GM19372 (cell line): ENCODE results near the gene PAQR4.
"Not testable (repeated sequence)": the region's sequence is repeated elsewhere in the genome, so short reads cannot be mapped to it uniquely, and the experiment has no call there.

ENCODE experiments used
- ATAC-seq: cut with Tn5 transposase; IDR thresholded peaks from one replicate; pipeline ENCODE4 v1.9.1; 2021; ENCODE audit warnings: mild to moderate bottlenecking, low read depth, moderate library complexity; ENCODE audit not compliant: unreplicated experiment

Gene PAQR4

DNA sequence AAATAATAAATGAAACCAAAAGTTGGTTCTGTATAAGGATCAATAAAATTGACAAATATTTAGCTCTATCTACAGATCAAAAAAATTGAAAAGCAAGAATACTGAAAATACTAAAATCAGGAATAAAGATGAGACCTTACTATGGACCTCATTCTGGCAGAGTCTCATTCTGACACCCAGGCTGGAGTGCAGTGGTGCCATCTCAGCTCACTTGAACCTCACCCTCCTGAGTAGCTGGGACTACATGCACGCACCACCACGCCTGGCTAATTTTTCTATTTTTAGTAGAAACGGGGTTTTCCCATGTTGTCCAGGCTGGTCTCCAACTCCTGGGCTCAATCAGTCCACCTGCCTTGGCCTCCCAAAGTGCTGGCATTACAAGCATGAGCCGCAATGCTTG lies 27.1 kb upstream of the PAQR4 start:
- no peak for ATAC-seq

DNA sequence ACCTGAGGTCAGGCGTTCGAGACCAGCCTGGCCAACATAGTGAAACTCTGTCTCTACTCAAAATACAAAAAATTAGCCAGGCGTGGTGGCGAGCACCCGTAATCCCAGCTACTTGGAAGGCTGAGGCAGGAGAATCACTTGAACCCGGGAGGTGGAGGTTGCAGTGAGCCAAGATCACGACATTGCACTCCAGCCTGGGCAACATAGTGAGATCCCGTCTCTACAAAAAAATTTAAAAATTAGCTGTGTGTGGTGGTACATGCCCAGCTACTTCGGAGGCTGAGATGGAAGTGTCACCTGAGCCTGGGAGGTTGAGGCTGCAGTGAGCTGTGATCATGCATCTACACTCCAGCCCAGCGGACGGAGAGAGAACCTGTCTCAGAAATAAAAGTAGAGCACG lies 25.4 kb upstream of the PAQR4 start:
- not testable (repeated sequence) for ATAC-seq

DNA sequence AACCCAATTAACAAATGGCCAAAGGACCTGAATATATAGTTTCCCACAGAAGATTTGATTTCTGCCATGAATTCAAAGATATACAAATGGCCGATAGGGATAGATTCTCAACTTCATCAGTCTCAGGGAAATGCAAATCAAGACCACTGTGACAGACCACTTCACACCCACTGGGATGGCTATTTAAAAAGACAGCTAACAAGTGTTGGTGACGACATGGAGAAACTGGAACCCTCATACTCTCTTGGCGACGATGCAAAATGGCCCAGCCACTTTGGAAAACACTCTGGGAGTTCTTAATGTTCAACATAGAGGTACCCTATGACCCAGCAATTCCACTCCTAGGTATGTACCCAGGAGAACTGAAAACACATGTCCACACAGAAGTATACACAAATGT lies 22.5 kb upstream of the PAQR4 start:
- ATAC-seq = no peak

DNA sequence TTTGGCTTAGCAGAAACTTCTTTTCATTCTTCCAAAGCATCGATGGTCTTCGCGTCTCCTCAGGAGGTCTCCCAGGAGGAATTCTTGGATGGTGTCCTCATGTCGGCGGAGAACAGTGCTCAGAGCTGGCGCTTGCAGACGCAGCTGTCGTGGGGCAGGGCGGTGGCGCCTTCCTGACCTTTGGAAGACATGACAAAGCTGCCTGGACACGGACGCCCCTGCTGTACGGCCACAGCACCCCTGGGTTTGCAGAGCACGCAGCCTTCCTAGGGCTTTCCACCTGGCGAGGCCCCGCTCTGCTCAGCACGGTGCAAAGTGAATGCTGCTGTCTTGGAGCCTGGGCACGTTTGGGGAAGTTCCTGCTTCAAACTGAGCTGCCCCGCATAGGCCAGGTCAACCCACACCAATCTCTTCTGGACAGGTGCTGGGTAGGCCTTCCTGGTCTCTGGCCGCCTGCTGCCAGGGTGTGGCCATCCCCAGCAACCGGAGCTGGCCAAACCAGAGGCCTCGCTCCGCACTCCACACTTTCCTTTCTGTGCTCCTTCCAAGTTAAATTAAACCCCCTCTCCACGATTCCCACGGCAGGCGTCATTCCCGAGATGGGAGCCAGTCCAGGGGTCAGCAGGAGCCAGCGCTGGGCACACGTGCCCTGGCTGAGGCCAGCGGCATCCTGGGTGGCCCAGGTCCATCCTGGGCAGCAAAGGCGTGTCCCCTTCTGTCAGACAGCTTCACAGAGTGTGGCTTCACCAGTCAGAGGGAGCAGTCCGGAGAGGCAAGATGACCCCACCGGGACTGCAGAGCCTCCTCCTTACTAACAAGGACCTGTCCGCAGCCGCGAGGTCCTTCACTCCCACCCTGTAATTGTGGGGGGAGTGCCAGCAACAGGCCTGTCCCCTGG lies 20.1 kb upstream of the PAQR4 start:
- no peak for ATAC-seq

DNA sequence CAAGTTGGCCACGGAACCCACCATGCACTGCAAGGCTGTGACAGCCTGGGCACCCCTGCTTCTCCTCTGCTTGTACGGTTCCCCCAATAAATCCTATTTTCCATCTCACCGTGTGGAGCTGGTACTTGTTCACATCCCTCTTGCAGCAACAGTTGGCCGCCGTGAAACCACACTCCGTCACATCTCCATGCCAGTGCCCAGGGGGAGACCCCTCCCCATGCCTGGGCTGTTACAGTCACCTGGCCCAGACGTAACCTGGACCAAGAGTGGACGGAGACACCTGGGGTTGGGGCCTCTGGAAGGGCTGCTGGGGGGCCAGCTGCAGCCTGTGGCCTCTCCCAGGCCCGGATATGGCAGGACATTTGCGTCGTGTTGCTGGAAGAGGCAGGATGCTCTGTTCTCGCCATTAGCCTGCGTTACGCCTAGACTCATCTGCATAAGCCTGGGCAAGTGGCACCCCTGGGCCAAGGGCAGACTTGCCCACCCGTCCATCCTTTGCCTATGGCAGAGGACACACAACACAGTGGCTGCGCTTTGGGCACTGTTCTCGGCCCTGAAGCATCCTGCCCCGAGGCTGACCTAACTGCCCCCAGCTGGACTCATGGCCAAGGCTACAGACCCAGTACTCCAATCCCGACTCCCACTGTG lies 19.3 kb upstream of the PAQR4 start:
- ATAC-seq = no peak

DNA sequence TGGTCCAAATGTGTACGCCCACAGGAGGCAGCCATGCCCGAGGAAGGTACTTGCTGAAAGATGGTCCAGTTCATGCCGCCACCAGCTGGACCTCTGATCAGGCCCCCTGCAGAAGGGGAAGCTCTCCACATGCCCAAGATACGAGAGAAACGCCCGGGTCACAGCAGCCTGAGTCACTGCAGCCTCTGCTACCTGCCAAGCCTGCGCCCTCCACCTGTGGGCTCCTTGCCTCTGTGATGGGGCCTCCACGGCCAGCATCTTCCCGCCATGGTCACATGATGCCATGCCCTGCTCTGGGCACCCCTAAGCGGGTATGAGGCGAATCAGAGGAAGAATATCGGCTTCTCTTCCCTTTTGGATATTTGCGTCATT lies 18.8 kb upstream of the PAQR4 start:
- no peak for ATAC-seq

DNA sequence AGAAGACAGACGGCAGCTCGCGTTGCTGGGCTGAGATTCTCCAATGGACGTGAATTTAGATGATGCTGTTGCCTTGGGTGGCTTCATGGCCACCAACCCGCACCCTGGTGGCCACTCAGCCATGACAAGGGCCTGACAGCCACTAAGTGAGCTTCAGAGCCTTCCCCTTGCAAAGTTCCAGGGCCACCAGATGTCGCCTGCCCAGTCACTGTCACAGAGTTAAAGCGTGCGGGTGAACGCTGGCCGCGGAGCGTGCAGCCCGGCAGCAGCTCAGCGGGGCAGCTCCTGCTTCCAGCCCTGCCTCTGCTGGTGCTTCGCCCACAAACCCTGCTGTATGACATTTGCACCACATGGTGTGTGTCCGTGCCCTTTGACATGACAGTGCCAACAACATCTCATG lies 18.4 kb upstream of the PAQR4 start:
- ATAC-seq = no peak

DNA sequence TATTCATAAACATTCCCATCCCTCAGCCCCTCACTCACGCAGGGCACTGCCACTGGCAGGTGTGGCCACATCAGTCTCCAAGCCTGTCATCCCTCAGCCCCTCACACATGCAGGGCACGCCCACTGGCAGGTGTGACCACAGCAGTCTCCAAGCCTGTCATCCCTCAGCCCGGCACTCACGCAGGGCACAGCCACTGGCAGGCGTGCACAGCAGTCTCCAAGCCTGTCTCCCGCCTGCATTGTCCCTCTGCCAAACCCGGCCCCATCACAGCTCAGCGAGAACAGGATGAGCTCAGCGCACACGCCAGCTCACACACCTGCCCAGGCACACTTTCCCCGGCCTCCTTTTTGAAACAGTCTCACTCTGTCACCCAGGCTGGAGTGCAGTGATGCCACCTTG lies 16.5 kb upstream of the PAQR4 start:
- no peak for ATAC-seq

DNA sequence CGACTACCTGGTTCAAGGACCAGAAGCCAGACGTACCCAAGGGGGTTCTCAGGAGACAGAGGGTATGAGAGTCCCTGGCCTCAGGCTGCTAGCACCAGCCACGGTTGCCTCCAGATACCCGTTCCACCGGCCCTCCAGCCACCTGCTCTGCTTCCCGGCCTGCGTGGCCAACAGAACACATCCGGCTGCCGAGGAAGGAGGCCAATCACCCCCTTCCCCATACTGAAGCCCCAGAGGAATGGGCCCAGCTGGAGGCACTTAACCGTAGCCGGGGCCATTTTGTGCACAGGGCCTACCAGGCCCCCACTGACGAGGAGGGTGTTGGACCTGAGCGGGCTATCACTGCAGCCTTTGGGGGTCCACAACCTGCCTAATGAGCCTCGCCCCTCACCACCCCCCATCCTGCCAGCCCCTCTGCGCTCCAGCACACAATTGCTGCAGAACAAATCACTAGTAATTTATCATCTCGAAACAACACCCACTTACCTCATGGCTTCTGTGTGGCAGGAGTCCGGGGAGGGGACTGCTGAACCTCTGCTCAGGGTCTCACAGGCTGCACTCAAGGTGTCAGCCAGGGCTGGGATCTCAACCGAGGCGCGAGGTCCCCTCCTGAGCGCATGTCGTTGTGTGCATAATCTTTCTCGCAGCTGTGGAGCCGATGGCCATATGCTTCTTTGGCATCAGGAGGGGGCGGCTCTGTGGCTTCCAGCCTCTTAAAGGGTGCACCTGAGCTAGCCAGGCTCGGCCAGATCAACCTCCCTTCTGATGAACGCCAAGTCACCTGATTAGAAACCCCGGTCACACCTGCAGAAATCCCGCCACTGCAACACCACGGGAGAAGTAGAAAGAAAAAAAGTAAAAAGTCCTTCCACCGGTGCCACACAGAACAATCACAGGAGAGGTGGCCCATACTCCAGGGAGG lies 15.2 kb upstream of the PAQR4 start:
- no peak for ATAC-seq

DNA sequence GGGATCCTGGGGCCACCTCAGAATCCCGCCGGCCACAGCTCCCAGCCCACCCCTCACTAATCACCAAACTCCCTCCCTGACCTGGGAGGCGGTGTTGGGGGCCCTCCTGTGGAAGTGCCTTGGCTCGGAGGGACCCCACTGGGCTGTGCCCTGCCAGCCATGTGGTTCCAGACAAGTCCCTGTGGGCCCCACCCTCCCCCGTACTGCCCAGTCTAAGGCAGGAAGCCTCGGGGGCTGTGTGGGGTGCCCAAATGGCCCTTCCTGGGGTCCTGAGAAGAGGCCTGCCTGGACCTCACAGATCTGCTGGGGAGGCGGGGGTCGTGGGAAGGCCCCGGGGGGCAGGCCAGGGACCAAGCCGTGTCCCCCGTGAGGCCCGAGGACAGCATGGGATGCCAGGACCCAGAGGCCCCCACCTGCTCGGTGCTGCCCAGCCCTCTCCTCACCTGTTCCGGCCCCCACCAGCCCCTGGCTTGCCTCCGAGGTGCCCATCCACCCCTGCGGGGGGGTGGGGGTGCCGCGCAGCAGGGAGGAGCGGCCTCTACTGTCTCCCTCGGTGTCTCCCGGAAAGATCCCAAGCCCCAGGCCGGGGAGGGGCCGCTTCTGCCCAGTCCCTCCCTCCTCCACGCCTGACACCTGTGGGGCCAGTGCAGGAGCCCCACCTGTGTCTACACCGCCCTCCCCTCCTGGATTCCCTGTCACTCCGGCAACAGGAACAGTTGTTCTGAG lies 14.3 kb upstream of the PAQR4 start:
- ATAC-seq = no peak

DNA sequence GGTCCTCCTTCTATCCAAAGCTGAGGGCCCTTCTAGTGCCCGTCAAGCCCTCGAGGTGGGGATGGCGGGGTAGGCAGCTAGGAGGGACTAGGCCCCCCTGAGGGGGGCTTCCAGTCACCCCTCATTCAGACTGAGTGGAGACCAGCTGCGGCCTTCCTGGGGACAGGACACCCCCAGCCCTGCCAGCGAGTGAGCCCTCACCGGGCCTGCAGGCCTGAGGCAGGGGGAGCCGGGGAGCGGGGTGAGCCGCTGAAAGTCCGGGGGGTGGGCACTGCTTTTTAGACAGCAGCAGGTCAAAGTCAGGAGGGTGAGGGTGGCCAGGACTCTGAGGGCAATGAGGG lies 13.7 kb upstream of the PAQR4 start:
- no peak for ATAC-seq

DNA sequence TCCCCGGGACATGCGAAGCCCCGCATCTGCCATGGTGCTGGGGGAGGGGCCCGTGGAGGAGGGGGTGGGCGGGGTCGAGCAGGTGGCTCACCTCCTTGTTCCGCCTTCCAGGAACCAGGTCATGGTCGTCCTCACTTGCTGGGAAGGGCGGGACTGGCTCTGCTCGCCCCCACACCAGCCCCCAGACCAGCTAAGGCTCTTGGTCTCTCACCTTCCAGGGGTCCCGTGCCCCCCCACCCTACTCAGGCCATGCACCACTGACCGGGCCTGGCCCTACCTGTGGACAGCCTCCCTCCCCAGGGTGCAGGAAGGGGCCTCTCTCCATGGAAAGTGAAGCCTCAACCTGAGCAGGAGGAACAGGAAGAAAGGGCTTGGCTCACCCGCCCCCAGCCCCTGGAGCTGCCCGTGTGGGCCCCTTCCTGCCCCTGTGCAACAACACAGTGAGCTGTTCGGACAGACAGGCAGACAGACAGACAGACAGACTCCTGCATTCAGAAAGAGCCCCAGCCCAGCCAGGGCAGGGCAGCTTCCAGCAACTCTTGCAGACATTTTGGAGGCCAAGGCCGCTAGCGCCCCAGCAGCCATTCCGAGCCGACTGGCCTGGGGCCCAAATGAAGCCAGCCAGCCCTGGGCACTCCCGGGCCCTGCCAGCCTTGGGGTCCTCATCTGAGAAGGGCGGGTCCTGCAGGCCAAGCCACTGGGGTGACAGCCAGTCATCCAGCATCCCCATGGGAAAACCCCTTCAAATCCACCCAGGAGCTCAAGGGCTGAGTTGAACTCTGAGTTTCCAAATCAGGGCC lies 13.2 kb upstream of the PAQR4 start:
- ATAC-seq = no peak

DNA sequence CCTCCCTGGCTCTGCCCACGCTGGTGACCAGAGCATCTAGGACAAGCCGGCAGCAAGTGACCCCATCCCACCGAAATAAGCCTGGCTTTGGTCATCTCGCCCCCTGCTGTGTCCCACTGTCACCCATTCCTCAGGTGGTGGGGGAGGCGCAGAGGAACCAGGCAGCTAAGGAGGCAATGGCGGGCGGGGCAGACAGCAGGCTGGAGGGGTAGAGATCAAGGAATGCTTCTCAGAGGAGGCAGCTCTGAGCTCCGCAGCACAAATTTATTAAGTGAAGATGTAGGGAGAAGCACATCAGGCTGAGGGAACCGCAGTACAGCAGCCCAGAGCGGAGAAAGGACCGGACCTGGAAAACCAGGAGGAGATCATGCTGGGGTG lies 12.6 kb upstream of the PAQR4 start:
- ATAC-seq = no peak

DNA sequence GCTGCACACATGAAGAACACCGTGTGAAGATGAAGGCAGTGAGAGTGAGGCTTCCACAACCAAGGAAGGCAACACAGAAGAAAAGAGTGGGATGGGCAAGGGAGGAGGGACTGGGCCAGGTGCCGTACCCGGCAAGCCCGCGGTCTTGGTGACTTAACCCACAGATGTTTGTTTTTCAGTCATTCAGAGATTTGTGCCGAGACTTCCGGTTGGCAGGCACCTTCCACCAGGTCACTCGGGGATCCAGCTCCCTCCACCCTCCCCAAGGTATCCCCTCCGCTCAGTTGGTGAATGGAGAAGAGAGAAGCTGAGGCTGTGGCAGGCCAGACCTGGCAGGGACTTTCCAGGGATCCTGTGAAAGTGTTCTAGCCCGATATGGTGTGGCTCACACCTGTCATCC lies 9.9 kb upstream of the PAQR4 start:
- no peak for ATAC-seq

DNA sequence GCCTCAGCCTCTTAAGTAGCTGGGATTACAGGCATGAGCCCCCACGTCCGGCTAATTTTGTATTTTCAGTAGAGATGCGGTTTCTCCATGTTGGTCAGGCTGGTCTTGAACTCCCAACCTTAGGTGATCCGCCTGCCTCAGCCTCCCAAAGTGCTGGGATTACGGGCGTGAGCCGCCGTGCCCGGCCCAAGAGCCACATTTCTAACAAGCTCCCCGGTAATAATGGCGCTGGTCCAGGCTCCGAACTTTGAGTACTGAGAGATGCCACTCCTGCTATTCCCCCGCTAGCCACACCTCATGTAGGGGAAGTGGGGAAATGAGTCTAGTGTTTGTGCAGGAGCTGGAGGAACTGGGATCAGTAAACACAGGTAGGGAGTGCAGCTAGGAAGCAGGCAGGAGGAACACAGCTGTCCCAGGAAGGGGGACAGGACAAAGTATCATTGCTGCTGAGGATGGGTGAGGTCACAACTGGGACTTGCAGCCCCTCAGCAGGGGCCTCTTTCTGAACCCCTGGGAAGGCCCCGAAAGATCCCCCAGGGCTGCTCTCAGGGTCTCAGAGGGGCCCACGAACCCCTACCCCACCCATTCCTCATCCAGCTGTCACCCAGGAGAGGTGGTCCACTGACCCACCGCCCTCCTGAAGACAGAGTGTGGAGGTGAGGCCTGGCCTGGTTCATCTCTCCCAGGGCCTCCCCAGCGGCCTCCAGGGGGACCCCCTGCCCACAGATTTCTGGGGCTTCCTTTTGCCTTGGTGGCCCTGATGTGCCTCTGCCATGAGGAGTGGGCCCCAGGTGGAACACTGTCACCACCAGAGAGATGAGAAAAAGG lies 8.8 kb upstream of the PAQR4 start:
- ATAC-seq = no peak

DNA sequence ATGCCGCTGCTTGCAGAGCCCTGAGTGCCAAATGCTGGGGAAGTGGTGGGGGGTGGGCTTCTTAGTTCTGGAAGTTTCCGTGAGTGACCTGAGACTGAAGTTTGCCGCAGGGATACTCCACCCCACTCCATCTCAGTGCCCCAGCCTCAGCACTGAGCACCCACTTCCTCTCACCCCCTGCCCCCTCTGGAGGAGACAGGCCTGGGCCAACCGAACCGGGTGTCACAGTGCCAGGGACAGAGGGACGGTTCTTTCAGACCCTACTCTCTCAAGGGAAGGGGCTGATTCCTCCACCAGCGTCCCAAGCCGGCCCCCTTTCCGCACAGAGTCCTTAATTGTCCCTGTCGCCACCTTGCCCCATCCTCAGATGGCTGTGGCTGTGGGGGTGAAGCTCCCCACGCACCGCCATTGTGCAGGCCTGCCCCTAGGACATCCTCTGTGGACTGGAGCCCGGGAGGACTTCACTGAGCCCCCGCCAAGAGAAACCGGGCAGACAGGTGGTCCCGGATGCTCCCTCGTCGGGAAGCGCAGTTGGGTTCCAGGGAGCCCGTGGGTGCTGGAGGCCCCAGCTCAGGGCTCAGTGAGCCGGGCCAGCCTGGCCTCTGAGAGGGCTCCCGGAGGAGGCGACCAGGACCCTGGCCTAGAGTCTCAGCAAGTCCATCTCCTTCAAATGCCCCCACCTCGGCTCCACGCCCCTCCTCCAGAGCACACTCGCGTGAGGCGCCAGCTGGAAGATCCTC lies 6.6 kb upstream of the PAQR4 start:
- ATAC-seq = no peak

DNA sequence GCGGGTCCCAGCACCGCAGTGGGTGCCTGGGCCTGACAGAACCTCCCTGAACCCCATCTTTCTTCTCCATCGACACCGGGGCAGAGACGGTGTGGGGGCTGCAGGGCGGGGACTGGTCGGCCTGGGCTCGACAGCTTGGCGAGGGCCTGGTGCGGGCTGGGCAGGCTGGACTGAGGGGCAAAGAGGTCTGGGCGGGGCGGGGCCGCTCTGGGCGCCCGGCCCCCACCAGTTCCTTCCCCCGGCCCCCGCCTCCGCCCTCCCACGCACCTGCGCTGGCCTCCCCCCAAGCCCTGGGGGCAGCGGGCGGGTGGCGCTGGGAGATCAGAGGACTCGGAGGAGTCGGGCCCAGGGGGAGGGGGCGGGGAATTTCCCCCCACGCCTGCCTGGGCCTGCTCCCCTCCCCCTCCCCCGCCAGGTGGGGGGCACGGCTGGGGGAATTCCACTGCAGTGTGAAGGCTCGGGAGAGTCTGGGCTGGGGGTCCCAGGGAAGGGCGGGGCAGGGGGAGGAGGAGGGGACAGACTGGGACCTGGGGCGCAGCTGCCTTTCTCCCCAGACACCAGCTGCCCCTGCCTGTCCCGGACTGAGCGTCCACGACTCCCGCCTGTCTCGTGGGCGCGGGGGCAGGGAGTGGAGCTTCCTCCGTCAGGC lies 6.0 kb upstream of the PAQR4 start:
- ATAC-seq = no peak
